ENCODE measurements around the gene GOLGA6L2.
"Not testable (repeated sequence)": the region's sequence is repeated elsewhere in the genome, so short reads cannot be mapped to it uniquely, and the experiment has no call there.

GOLGA6L2 gene

DNA sequence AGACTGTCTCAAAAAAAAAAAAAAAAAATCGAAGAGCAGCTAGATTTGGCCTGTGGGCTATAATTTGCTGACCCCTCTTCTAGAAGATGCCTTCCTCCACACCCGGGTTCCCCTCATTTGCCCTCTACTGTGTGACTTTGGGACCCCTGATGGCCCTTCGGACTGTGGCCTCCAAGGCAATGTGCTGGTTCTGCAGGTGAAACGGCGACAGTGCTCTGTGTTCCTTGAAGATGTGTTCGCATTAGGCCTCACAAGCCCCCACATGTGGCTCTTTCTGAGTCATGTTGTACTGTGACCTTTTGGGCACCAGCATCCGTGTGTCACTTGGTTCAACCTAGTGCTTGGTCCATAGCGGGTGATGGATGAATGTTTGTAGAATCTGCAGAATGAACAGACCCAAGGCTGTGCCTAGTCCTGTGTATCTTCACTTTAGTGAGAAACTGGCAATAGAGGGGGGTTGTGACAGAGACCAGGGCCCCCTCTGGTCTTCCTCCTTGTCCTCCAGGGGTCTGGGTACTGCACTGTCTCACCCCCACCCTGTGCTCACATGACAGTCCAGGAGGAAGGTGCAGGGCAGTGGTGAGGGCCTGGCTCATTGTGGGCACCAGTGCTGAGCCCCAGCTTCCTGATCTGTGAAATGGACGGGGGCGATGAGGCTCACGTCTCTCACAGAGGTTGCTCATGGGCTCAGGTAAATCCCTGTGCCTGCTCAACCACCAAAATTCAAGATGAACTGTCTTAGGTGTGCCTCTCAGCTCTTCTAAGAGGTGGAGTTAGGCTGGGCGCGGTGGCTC is 22.7 kb downstream of the GOLGA6L2 start:
- no peak for DNase-seq

DNA sequence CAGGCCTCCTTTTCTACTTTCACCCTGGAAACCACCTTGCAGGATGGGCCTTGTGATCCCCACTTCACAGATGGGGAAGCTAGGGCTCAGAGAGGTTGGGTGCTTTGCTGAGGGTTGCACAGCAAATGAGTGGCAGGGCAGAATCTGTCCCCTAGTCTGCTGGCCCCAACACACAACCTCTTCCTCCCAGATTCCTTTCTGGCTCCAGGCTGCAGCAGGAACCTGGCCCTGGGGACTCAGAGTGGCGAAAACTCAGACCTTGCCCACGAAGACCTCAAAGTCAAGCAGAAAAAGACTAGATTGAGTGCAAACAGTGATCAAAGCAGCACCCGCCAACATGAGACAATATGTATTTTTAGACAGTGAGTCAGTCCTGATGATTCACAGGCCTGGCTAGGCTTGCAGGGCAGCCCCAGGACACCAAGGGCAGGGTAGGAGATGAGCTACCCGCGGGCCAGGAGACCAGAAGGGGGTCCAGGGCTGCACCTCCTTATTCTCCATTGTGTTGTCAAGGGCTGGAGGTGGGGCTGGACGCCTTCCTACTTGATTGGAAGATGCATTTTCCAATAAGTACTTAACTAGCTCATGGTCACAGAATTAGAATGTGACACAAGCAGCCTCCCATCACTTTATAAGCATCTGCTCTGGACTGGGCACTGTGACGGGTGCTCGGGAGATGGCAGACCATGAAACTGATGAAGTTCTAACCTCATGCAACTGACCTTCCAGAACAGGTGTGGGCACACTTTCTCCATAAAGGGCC is 23.9 kb downstream of the GOLGA6L2 start:
- DNase-seq = no peak

DNA sequence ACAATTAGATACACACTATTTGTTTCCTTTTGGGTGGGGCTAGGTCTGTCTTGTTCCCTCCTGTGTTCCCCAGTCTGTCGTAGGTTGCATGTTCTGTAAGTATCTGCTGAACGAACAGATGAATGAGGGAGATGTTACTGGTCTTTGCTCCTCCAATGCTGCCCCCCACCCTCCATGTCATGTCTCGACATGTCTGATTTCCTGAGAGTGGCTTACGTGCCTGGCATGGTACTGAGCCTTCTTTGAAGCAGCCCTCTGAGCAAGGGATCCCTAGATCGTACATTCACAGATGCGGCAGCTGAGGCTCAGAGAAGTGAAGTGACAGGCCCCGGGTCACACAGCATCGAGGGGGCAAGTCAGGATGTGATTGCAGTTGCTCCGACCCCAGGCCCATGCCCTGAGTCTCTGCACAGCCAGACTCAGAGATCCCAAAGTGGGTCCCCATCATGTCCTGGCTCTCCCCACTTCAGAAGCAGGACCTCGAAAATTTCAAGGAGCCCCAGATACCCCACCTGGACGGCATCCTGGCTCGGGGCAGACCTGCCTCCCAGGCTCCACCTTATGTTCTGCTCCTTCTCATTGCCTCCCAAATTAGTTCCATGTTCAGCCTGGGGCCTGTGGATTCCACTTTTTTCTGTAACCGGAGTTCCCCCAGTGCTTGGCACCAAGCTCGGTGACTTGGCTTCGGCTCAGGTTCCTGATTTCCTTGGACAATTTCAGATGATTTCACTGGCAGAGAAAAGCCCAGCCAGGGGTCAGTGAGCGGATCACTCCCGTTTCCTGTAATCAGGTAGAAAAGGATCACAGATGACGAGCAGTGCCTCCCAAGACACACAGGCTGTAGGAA is 24.7 kb downstream of the GOLGA6L2 start:
- DNase-seq = no peak

DNA sequence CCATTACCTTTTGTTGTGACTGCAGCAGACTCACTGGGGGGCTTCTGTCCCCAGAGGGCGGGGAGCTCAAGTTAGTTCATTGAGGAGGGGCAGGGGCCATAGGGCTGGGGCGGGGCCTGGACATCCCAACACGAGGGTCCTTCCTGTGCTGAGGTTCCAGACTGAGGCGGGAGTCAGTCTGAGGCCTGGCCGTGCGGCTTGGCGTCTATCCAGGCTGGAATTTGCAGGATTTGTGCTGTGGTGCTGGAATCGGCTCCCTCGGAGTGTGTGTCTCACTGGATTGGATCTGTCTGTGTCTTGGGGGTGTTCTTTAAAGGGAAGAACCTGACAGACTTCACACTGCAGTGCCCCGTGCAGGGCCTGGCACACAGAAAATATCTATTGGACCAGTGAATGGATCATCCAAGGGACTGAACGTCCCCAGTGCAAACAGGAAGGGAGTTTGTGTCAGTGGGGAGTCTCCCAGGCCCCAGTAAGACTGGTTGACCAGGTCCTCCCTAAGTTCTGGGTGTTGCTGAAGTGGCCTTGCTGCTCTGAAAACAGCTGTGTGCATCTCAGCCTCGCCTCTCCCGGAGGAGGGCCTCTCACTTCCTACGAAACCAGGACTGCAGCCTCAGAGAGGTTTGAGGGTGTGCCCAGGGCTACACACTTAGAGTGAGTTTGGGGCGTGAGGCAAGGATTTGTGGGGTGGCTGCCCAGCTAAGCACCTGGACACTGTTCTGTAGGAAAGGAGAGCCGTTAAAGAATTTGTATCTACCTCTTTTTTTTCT is 26.1 kb downstream of the GOLGA6L2 start:
- no peak for DNase-seq

DNA sequence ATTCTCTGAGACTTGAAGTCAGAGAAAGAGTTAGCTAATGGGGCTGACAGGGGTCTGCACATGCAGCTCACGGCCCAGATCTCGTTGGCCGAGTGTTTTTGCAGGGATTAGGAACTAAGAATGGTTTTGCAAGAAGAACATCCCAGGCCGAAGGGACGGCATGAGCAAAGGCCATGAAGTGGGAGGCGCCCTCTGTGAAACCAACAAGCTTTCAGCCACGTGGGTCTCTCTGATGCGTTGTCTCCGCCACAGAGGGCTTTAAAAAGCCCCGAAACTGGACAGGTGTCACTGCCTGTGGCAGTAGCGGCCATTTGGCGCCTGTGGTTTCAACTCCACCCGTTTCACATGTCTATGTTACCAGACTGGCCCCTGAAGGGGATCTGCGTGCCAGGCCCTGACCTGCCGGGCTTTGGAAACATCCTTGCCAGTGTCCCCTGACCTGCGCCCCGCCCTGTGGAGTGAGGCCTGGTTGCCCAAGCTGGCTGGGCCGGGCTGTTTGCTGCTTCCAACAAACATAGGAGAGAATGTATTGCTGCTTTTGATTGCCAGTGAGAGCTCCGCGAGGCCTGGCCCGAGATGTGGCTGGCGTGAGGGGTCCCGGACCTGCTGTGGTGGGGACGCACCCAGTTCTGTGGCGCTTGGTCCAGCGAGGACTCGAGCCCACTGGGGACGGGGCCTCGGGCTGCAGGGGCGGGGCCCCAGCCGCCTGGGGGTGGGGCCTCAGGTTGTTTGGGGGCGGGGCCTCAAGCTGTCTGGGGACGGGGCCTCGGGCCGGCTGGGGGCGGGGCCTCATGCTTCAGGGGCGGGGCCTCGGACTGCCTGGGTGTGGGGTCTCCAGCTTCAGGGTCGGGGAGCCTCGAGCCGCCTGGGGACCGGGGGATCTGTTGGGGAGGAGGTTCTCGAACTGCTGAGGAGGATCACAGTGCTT is 30.4 kb downstream of the GOLGA6L2 start:
- no peak for DNase-seq

DNA sequence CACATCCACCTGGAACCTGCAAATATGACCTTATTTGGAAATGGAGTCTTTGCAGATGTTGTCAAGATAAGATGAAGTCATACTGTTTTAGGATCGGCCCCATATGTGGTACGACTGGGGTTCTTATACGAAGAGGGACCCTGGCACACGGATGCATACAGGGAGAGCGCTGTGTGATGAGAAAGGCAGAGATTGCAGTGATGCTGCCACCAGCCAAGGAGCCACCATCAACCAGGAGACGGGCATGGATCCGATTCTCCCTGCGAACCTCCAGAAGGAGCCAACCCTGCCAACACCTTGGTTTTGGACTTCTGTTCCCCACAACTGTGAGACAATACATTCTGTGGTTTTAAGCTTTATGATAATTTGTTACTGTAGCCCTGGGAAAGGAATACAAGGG is 31.2 kb downstream of the GOLGA6L2 start:
- DNase-seq = not testable (repeated sequence)

DNA sequence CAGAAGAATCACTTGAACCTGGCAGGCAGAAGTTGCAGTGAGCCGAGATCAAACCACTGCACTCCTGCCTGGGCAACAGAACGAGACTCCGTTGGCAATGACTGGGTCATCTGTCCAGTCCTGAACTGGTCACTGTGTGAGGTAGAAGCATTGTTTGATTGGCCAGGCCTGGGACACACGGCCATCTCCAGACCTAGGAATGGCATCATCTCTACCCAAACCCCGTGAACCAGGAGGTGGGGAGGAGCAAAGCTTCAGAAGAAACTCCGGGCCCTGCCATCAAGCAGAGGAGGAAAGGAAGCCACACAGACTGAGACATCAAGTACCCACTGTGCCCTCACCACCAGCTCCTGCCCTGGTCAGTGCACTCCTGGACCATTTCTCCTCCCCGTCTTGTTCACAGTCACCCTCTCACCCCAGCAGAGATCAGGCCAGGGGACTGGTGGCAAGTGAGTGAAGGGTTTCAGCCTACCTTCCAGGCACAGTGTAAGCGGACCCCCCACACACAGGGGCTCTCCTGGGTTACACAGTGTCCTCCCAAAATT is 31.6 kb downstream of the GOLGA6L2 start:
- DNase-seq = no peak

DNA sequence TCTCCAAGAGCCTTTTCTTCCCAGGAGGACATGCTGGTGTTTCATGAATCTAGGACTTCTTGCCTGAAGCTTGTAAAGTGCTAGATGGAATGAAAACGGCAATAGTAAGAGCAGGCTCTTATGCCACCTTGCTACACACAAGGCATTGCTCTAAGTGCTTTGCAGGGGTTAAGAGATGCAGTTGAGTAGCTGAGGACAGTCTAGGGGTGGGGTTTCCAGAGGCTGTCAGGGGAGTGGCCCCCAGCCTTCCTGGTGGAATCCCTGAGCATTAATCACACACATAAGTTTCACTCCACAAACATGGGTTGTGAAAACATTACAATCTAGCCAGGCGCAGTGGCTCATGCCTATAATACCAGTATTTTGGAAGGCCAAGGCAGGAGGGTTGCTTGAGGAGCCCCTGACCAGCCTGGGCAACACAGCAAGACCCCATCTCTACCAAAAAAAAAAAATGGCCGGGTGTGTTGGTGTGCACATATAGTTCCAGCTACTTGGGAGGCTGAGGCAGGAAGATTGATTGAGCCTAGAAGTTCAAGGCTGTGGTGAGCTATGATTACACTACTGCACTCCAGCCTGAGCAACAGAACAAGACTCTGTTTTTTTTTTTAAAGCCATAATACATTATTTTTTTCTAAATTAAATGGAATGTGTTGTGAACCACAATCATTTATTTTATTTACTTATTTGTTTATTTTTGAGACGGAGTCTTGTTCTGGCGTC is 34.0 kb downstream of the GOLGA6L2 start:
- not testable (repeated sequence) for DNase-seq

DNA sequence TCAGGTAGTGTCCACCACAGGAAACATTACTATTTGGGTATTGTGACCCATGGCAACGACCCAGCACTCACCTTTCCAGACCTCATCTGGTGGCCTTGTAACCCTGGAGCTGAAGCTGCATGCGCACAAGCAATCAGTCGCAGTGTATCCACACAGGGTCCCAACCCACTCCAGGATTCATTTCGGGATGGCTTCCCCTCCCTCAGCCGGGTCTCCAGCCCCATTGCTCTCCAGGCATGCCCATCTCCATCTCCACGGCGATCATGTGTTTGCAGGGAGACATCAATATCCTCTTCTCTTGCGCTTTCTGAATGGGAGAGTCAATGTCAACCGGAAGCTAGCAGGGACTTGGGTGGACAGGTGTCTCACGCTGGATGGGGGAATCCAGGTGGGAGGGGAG is 35.2 kb downstream of the GOLGA6L2 start:
- DNase-seq = no peak

DNA sequence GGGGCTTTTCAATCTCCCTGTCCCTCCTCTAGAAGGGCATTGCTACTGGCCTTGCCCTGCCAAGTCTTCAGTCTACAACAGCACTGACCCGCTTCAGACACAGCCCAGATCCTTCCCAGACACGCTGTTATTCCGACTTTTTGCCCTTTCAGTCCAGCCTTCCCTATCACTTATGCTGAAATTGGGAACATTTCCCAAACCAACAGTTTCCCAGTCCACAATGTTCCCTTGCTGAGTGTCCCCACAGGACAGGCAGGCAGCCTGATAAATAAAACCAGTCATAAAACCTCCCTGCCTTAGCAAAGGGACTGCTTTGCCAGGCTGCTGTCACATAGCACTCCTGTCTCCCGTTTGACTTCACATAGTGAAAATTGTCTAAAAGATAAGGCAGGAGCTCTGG is 43.5 kb downstream of the GOLGA6L2 start:
- no peak for DNase-seq

DNA sequence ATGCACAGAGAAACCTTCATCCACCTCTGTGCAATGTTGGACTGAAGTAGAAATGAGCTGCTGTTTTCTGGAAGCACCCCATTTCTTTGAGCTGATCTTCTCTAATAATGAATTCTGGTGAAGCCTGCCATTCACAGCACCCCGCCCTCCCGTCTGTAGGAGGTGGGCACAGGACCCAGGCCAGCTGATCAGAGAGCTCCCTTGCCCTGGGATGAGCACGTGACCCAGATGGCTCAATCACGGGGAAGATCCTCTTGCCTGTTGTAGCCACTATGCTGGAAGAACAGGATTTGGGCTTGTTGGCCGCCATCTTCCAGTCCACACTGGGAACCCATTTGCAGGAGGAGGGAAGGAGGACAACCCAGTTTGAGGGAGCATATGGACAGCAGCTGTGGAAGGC is 44.5 kb downstream of the GOLGA6L2 start:
- DNase-seq = no peak

DNA sequence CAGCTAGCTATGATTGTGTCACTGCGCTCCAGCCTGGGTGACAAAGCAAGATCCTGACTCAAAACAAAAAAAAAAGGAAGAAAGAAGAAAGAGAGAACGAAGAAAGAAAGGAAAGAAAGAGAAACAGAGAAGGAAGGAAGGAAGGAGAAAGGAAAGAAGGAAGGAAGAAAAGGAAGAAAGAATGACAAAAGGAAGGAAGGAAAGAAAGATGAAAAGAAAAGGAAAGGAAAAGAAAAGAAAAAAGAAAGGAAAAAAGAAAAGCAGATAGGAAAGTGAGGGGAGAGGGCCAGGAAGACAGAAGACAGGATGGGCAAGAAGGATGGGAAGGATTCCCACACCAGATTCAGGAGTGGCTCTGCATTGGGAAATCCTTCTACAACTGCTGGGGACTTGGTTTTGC is 44.9 kb downstream of the GOLGA6L2 start:
- no peak for DNase-seq

DNA sequence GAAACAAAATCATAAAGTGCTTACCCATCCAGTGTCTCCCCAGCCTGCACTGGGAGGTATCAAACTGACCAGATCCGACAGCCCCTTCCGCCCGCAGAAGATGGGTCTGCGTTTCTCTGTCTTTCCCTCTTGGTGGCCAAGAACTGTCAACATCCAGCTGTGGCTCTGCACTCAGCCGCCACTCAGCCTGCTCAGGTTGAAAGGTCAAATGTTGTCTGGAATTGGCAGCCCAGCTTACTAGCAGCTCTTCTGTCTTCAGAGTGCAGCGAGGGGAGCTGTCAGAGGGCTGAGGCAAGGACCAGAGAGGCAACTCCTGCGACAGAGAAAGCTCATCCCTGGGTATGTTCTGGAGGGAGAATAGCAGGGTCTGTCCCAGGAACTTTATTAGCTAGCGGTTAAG is 45.4 kb downstream of the GOLGA6L2 start:
- no peak for DNase-seq

DNA sequence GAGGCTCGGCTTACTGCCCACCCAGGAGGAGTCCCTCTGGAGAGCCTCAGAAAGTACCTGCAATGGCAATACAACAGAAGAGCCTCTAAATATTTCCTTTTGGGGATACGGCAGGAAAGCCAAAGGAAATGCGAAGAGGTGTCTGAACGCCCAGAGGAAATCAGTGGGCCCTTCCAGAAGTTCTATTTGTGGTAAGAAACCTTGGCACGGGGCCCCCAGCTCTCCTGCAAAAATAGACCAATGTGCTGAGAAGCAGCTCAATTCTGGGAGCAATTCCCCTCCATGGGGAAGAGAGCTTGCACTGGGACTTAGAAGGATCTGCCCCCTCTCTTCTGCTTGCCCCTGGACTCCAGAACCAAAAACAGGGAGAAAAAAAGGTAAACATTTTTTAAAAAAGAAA is 47.8 kb downstream of the GOLGA6L2 start:
- DNase-seq = not testable (repeated sequence)

DNA sequence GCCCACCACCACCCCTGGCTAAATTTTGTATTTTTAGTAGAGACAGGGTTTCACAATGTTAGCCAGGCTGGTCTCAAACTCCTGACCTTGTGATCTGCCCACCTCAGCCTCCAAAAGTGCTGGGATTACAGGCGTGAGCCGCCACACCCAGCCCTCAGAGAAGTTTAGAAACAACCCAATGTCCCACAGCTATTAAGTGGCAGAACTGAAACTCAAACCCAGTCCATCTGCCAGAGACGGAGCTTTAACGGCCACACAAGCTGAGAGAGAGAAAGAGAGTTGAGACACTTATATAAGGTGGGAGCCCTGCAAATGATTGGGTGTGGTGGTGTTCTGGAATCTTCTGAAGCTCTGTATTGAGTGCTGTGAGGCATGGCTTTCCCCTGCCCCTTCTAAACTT is 48.7 kb downstream of the GOLGA6L2 start:
- not testable (repeated sequence) for DNase-seq

DNA sequence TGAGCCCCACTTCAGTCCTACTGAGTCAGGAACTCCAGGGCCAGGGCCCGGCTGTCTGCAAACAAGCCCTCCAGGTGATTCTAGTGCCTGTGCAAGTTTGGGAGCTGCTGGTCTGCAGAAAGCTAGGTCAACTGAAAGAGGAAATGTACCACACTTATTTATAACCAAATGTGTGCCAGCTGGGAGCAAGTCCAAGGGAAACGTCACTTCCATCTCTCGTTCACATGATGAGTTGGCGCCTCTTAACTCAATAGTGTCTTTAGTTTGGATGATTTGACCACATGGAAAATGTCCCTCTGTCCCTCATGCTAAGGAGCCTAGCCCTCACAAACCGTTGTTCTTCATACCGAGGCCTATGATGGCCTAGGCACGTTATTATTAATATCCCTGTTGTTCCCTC is 49.3 kb downstream of the GOLGA6L2 start:
- DNase-seq = no peak

DNA sequence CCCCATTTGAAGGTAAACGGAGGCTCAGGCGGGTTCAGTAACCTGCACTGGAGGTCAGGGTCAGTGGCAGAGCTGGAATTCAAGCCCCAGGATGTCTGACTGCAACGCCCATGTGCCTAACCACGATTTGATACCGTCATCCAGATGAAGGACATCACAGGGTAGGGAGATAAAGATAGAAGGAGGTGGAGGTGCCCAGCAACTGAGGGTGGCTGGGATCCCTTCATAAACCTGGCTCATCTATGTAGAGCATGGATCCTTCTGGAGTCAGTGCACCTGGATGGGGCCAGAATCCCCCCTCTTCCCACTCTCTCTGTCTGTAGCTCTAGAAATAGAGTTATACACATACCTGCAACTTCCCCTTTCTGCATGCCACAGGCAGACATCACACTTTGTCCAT is 51.2 kb downstream of the GOLGA6L2 start:
- DNase-seq = no peak

DNA sequence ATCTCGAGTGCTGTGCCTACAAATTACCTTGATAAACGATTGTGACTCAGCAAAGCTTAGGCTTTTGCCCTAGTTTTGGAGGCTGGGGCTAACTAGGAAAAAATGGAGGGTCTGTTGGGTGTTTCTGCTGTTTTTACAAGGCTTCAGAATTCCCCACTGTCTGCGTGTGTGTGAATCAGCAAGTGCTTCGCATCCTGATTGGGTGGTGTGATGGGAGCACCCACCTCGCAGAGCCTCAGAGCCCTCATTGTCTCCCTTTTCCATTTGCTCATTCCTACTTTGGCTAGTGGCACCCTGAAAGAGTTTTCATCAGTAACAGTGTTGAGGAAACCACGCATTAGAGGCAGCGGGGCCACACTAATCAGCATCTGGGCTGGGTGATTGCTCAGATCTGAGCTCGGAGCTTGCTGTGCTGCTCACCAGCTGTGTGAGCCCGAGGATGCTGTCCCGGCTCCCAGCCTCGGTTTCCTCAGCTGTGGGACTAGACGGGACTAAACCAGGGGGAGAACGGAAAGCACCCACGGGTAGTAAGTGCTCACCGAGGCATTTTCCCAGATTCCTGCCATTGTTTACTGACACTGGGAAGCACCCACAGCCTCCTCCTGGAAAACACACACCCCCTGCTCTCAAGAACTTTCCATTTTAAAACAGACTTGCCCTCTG is 51.9 kb downstream of the GOLGA6L2 start:
- DNase-seq = no peak

Measured in hematopoietic multipotent progenitor cell treated with erythropoietin and hydrocortisone succinate and interleukin-3 and kit ligand, for 6 days (in vitro differentiated cells).